Measurements from ENCODE around the gene DIRAS1. TPM values are rescaled to one million over a fixed set of nuclear protein-coding genes. Genes with fewer than 3 reads are reported as not detected.

Gene DIRAS1
- total and polyA plus RNA-seq, 2 of the 8 experiments (the other 6 are each of a cell fraction or from before 2014, with no cell fraction given) = 20.2 to 22.3 TPM

DNA sequence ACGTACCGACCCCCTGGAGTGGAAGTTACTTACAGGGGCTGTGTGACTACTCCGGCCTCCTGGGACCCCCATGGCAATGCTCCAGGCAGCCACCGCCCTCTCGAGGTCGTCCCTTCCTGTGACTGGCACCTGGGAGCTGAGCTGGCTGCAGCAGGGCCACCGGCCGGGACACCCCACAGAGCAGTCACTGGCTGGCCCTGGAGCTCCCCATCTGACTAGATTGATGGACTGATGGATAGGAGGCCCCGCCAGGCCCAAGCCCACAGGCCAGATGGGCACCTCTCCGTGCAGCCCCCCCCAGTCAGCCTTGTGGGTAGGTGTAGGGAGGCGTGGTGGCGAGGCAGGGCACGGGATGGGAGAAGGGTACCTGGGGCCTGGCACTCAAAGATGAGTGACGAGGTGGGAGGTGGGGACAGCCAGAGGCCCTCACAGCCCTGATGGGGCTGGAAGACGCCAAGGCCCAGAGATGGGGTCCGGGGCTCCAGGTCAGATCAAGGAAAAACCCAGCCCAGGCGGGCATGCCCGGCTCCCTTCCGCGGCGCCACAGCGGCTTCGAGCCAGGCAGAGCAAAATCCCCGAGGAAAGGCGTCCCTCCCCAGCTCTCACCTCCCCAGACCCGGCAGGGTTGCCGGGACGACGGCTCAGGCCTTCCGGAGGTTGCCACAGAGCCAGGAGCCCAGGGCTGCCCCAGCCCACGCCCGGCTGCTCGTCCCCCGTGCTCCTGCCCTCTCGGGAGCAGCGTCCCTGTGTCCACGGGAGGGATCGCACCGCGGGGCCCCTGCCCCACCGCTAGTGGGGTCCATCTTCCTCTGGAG is 10.2 kb upstream of the DIRAS1 start (continued):
- TF ChIP-seq JUND (IDR thresholded peaks at IDR 0.05; ENCODE audit: low read length) = no peak
- TF ChIP-seq RXRA (IDR thresholded peaks at IDR 0.05; ENCODE audit: insufficient read depth, low read depth, low read length) = no peak
- no peak for TF ChIP-seq ASH2L (IDR thresholded peaks at IDR 0.05; ENCODE audit: low read length)
- no peak for TF ChIP-seq HDAC2 (IDR thresholded peaks at IDR 0.05; ENCODE audit: borderline replicate concordance in 1 of 2, low read depth in 2 of 2, low read length in 2 of 2)
- no peak for TF ChIP-seq NRF1 (IDR thresholded peaks at IDR 0.05; ENCODE audit: low read depth, low read length)
- TF ChIP-seq, protein P1, sequence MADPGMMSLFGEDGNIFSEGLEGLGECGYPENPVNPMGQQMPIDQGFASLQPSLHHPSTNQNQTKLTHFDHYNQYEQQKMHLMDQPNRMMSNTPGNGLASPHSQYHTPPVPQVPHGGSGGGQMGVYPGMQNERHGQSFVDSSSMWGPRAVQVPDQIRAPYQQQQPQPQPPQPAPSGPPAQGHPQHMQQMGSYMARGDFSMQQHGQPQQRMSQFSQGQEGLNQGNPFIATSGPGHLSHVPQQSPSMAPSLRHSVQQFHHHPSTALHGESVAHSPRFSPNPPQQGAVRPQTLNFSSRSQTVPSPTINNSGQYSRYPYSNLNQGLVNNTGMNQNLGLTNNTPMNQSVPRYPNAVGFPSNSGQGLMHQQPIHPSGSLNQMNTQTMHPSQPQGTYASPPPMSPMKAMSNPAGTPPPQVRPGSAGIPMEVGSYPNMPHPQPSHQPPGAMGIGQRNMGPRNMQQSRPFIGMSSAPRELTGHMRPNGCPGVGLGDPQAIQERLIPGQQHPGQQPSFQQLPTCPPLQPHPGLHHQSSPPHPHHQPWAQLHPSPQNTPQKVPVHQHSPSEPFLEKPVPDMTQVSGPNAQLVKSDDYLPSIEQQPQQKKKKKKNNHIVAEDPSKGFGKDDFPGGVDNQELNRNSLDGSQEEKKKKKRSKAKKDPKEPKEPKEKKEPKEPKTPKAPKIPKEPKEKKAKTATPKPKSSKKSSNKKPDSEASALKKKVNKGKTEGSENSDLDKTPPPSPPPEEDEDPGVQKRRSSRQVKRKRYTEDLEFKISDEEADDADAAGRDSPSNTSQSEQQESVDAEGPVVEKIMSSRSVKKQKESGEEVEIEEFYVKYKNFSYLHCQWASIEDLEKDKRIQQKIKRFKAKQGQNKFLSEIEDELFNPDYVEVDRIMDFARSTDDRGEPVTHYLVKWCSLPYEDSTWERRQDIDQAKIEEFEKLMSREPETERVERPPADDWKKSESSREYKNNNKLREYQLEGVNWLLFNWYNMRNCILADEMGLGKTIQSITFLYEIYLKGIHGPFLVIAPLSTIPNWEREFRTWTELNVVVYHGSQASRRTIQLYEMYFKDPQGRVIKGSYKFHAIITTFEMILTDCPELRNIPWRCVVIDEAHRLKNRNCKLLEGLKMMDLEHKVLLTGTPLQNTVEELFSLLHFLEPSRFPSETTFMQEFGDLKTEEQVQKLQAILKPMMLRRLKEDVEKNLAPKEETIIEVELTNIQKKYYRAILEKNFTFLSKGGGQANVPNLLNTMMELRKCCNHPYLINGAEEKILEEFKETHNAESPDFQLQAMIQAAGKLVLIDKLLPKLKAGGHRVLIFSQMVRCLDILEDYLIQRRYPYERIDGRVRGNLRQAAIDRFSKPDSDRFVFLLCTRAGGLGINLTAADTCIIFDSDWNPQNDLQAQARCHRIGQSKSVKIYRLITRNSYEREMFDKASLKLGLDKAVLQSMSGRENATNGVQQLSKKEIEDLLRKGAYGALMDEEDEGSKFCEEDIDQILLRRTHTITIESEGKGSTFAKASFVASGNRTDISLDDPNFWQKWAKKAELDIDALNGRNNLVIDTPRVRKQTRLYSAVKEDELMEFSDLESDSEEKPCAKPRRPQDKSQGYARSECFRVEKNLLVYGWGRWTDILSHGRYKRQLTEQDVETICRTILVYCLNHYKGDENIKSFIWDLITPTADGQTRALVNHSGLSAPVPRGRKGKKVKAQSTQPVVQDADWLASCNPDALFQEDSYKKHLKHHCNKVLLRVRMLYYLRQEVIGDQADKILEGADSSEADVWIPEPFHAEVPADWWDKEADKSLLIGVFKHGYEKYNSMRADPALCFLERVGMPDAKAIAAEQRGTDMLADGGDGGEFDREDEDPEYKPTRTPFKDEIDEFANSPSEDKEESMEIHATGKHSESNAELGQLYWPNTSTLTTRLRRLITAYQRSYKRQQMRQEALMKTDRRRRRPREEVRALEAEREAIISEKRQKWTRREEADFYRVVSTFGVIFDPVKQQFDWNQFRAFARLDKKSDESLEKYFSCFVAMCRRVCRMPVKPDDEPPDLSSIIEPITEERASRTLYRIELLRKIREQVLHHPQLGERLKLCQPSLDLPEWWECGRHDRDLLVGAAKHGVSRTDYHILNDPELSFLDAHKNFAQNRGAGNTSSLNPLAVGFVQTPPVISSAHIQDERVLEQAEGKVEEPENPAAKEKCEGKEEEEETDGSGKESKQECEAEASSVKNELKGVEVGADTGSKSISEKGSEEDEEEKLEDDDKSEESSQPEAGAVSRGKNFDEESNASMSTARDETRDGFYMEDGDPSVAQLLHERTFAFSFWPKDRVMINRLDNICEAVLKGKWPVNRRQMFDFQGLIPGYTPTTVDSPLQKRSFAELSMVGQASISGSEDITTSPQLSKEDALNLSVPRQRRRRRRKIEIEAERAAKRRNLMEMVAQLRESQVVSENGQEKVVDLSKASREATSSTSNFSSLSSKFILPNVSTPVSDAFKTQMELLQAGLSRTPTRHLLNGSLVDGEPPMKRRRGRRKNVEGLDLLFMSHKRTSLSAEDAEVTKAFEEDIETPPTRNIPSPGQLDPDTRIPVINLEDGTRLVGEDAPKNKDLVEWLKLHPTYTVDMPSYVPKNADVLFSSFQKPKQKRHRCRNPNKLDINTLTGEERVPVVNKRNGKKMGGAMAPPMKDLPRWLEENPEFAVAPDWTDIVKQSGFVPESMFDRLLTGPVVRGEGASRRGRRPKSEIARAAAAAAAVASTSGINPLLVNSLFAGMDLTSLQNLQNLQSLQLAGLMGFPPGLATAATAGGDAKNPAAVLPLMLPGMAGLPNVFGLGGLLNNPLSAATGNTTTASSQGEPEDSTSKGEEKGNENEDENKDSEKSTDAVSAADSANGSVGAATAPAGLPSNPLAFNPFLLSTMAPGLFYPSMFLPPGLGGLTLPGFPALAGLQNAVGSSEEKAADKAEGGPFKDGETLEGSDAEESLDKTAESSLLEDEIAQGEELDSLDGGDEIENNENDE (IDR thresholded peaks at IDR 0.05; ENCODE audit: insufficient replicate concordance, low read length) = no peak

All from H1 (cell line).